HepG2 (cell line): ENCODE data around the gene CPT1B. TPM values are rescaled to one million over a fixed set of nuclear protein-coding genes. Genes with fewer than 3 reads are reported as not detected.
A peak's percentile ranks its signal among the peaks of the same experiment; 100 is the strongest.

Experiments used
- FUBP1 ChIP-seq: sonication (generic); formaldehyde crosslinking; IDR thresholded peaks from 2 replicates; pipeline ENCODE4 v1.5.1; 2020; ENCODE audit warnings: missing genetic modification reagents, mild to moderate bottlenecking, borderline replicate concordance
- GRHL1 ChIP-seq: sonication (generic); formaldehyde crosslinking; conservative IDR thresholded peaks from 2 replicates; pipeline ENCODE4 v1.8.0; 2022; ENCODE audit warnings: missing genetic modification reagents
- HBP1 ChIP-seq: IDR thresholded peaks from 2 replicates; pipeline ENCODE4 v1.6.1; 2016; ENCODE audit warnings: low read depth, control low read depth
- HNRNPUL1 ChIP-seq: fragments of 200-400 bp; formaldehyde crosslinking; IDR thresholded peaks from 2 replicates; pipeline ENCODE4 v1.6.1; 2017; ENCODE audit warnings: low read depth, mild to moderate bottlenecking, low read length, moderate library complexity
- KDM4B ChIP-seq: sonication (generic); formaldehyde crosslinking; IDR thresholded peaks from 2 replicates; pipeline ENCODE4 v1.4.0; 2020; ENCODE audit warnings: missing genetic modification reagents
- PRDM10 ChIP-seq: sonication (generic); formaldehyde crosslinking; IDR thresholded peaks from 2 replicates; pipeline ENCODE4 v1.4.0; 2020; ENCODE audit warnings: low read depth, missing genetic modification reagents
- TEAD3 ChIP-seq: optimal IDR thresholded peaks from 2 replicates; pipeline ENCODE3; 2016; ENCODE audit warnings: borderline replicate concordance
- YEATS2 ChIP-seq: sonication (generic); formaldehyde crosslinking; IDR thresholded peaks from 2 replicates; pipeline ENCODE4 v1.4.0; 2020; ENCODE audit warnings: missing genetic modification reagents, borderline replicate concordance
- ZNF142 ChIP-seq: sonication (generic); formaldehyde crosslinking; IDR thresholded peaks from 2 replicates; pipeline ENCODE4 v1.4.0; 2020; ENCODE audit warnings: missing genetic modification reagents
- ZNF329 ChIP-seq: sonication (generic); formaldehyde crosslinking; IDR thresholded peaks from 2 replicates; pipeline ENCODE4 v1.9.0; 2021; ENCODE audit warnings: low read depth, mild to moderate bottlenecking, missing genetic modification reagents
- ZNF589 ChIP-seq: sonication (generic); formaldehyde crosslinking; conservative IDR thresholded peaks from 2 replicates; pipeline ENCODE4 v1.8.0; 2022; ENCODE audit warnings: mild to moderate bottlenecking, moderate library complexity, missing genetic modification reagents
- polyA plus RNA-seq, 8 experiments: library from polyadenylated mRNA; depleted of rRNA in 3 of 8; stranded (reverse) in 7 of 8; unstranded in 1 of 8; fragments of >200 nt; fragmentation: Illumina TruSeq in 4 of 8; extraction: Trizol in 4 of 8; gene quantifications; 2 replicates each; pipeline versions ENCODE4 v1.2.1 to v1.2.3, GENCODE V29; 2011 to 2016; ENCODE audit warnings: low read depth in 4 of 8, missing spikeins in 1 of 8, mixed read lengths in 1 of 8; ENCODE audit not compliant: insufficient read depth in 1 of 8
- total RNA-seq, 5 experiments: library from RNA; depleted of rRNA; stranded (reverse); fragments of >200 nt; fragmentation: Illumina TruSeq; extraction: Trizol; gene quantifications; 2 replicates each; pipeline ENCODE4 v1.2.3, GENCODE V29; 2016; ENCODE audit warnings: low read depth in 1 of 5

The CPT1B gene
- total and polyA plus RNA-seq, 2 of the 13 experiments (the other 11 are each of a cell fraction or from before 2014, with no cell fraction given) = 9.2 to 19.5 TPM

GRCh38 chr22:50620593-50621355 is 42.5 kb upstream of the CPT1B start (continued):
- no peak for TF ChIP-seq PRDM10 (CRISPR knock-in tag)
- TF ChIP-seq ZNF142 (CRISPR knock-in tag) = no peak
- no peak for TF ChIP-seq GRHL1 (CRISPR knock-in tag)
- TF ChIP-seq HNRNPUL1 = no peak
- TF ChIP-seq KDM4B (CRISPR knock-in tag) = no peak
- TF ChIP-seq ZNF329 (CRISPR knock-in tag) = no peak
- no peak for TF ChIP-seq HBP1
- TF ChIP-seq FUBP1 (CRISPR knock-in tag) = 0 out of 2 replicates have a peak, but pooled peaks have one; percentile 61
- no peak for TF ChIP-seq YEATS2 (CRISPR knock-in tag)
- TF ChIP-seq ZNF589 (CRISPR knock-in tag) = no peak
- peak; percentile 40 for TF ChIP-seq TEAD3 (CRISPR knock-in tag)
